GM23248 (cell line): ENCODE measurements around the gene PMVK.

ENCODE experiments used
- EZH2 ChIP-seq: fragments of 200-600 bp; sonication (generic); IDR thresholded peaks from 2 replicates; pipeline ENCODE4 v1.6.1; 2018; ENCODE audit warnings: antibody characterized with exemption, mild to moderate bottlenecking; ENCODE audit not compliant: insufficient read depth, poor library complexity, severe bottlenecking
- EZH2phosphoT487 ChIP-seq: fragments of 200-600 bp; sonication (generic); IDR thresholded peaks from 2 replicates; pipeline ENCODE4 v1.6.1; 2018; ENCODE audit warnings: antibody characterized with exemption, moderate library complexity, mild to moderate bottlenecking, low read depth; ENCODE audit not compliant: insufficient read depth

GRCh38 chr1:154962156-154962749, 25.7 kb upstream of the PMVK start:
- no peak for TF ChIP-seq EZH2
- TF ChIP-seq EZH2phosphoT487: no peak
